Measurements from ENCODE around the gene SPHK2. TPM values are rescaled to one million over a fixed set of nuclear protein-coding genes. Genes with fewer than 3 reads are reported as not detected.

The SPHK2 gene
- total RNA-seq, 2 donors from 2014 or later = 36.2 to 48.4 TPM

- intact Hi-C loops (cut with DNase I) = no loop called here
- no peak for TF ChIP-seq CTCF (IDR thresholded peaks at IDR 0.05)
- Histone ChIP-seq H3K4me3 (no peak overlapping the region), H3K4me1 (peaks cover 26% of the 10 kb centered on the region), H3K27me3 (no peaks in the 10 kb centered on the region), H3K9me3 (no peaks in the 10 kb centered on the region), H3K36me3 (no peaks in the 10 kb centered on the region), H3K9ac (ENCODE audit: low read depth in 2 of 2, low read length in 2 of 2) (peak overlapping the region in 1 of 2 donors; percentile 67), H3K27ac (peak overlapping the region; percentile 71)
- peak; percentile 76 for DNase-seq
Observed at GRCh38 chr19:48627201-48627864, 8.0 kb downstream of the SPHK2 start.

- intact Hi-C loops (cut with DNase I) = no loop called here
- peak overlapping the region; percentile 71 for H3K27ac ChIP-seq
- TF ChIP-seq CTCF (IDR thresholded peaks at IDR 0.05) = no peak
- peaks cover 27% of the 10 kb centered on the region for H3K4me1 ChIP-seq
- H3K9me3 ChIP-seq = no peaks in the 10 kb centered on the region
- no peaks in the 10 kb centered on the region for H3K36me3 ChIP-seq
- H3K4me3 ChIP-seq = no peak overlapping the region
- peak overlapping the region; percentile 36 to 67 for H3K9ac ChIP-seq (ENCODE audit: low read depth in 2 of 2, low read length in 2 of 2)
- no peak for DNase-seq
- H3K27me3 ChIP-seq = no peaks in the 10 kb centered on the region
Observed at GRCh38 chr19:48627865-48628314, 8.6 kb downstream of the SPHK2 start.

- DNase-seq = no peak
- H3K4me1 ChIP-seq = peaks cover 35% of the 10 kb centered on the region
- H3K9me3 ChIP-seq = no peaks in the 10 kb centered on the region
- intact Hi-C loops (cut with DNase I) = no loop called here
- H3K9ac ChIP-seq (ENCODE audit: low read depth in 2 of 2, low read length in 2 of 2) = peak overlapping the region in 1 of 2 donors; percentile 67
- peak overlapping the region; percentile 85 for H3K27ac ChIP-seq
- no peaks in the 10 kb centered on the region for H3K27me3 ChIP-seq
- no peak for TF ChIP-seq CTCF (IDR thresholded peaks at IDR 0.05)
- no peak overlapping the region for H3K4me3 ChIP-seq
- no peaks in the 10 kb centered on the region for H3K36me3 ChIP-seq
Observed at GRCh38 chr19:48628486-48629296, 9.4 kb downstream of the SPHK2 start.

GRCh38 chr19:48629297-48629598 is 9.9 kb downstream of the SPHK2 start:
- intact Hi-C loops (cut with DNase I) = no loop called here
- Histone ChIP-seq H3K36me3 (no peaks in the 10 kb centered on the region), H3K9ac (ENCODE audit: low read depth in 2 of 2, low read length in 2 of 2) (no peak overlapping the region), H3K4me1 (peaks cover 40% of the 10 kb centered on the region), H3K4me3 (no peak overlapping the region), H3K27me3 (no peaks in the 10 kb centered on the region), H3K27ac (peak overlapping the region; percentile 85), H3K9me3 (no peaks in the 10 kb centered on the region)
- no peak for DNase-seq
- no peak for TF ChIP-seq CTCF (IDR thresholded peaks at IDR 0.05)

- peak overlapping the region; percentile 8 for H3K4me3 ChIP-seq
Observed at GRCh38 chr19:48629599-48630295, 10.4 kb downstream of the SPHK2 start.

More at GRCh38 chr19:48629599-48630295, 10.4 kb downstream of the SPHK2 start:
- Histone ChIP-seq H3K36me3 (no peaks in the 10 kb centered on the region), H3K27me3 (no peaks in the 10 kb centered on the region), H3K9ac (ENCODE audit: low read depth in 2 of 2, low read length in 2 of 2) (peak overlapping the region; percentile 48 to 57), H3K27ac (peak overlapping the region; percentile 85), H3K9me3 (no peaks in the 10 kb centered on the region), H3K4me1 (peaks cover 42% of the 10 kb centered on the region)
- DNase-seq = peak; percentile 92
- intact Hi-C loops (cut with DNase I) = no loop called here
- TF ChIP-seq CTCF (IDR thresholded peaks at IDR 0.05) = no peak
